K562 (cell line): Measurements from ENCODE around the gene ZNF641. TPM values are rescaled to one million over a fixed set of nuclear protein-coding genes. Genes with fewer than 3 reads are reported as not detected.

Experiments used
- ARID1B ChIP-seq: fragments of 450-650 bp; IDR thresholded peaks from 2 replicates; pipeline ENCODE4 v1.6.1; 2016; ENCODE audit warnings: antibody characterized with exemption, mild to moderate bottlenecking, inconsistent platforms
- CCNT2 ChIP-seq: IDR thresholded peaks from 2 replicates; pipeline ENCODE4 v1.6.1; 2011; ENCODE audit warnings: borderline replicate concordance, low read depth, mild to moderate bottlenecking, moderate library complexity, mixed read lengths, low read length; ENCODE audit not compliant: insufficient read length; ENCODE audit errors: extremely low read depth
- CHD2 ChIP-seq: IDR thresholded peaks from 2 replicates; pipeline ENCODE4 v1.6.1; 2011; ENCODE audit warnings: low read depth, low read length
- CREM ChIP-seq: IDR thresholded peaks from 2 replicates; pipeline ENCODE4 v1.6.1; 2014; ENCODE audit warnings: antibody characterized with exemption, low read depth
- ETV6 ChIP-seq, 3 experiments: fragments of 150-350 bp in 1 of 3; sonication (generic) in 1 of 3; formaldehyde crosslinking in 1 of 3; IDR thresholded peaks; 2 replicates each; pipeline versions ENCODE4 v1.6.1 to v1.8.0; 2014 to 2022; ENCODE audit warnings: borderline replicate concordance in 2 of 3, low read depth in 2 of 3, antibody characterized with exemption in 1 of 3, low read length in 1 of 3, mild to moderate bottlenecking in 1 of 3, missing genetic modification reagents in 1 of 3
- EZH2 ChIP-seq: IDR thresholded peaks from 2 replicates; pipeline ENCODE4 v1.6.1; 2012; ENCODE audit warnings: low read depth, mild to moderate bottlenecking, inconsistent platforms, low read length, borderline replicate concordance
- KLF13 ChIP-seq: fragments of 450-650 bp; IDR thresholded peaks from 2 replicates; pipeline ENCODE4 v1.6.1; 2016; ENCODE audit warnings: missing genetic modification characterization, low read depth, mild to moderate bottlenecking, missing compliant biosample characterization, moderate library complexity, borderline replicate concordance
- KLF6 ChIP-seq: fragments of 250-450 bp; sonication (Bioruptor Pico); IDR thresholded peaks from 2 replicates; pipeline ENCODE4 v1.4.0; 2020; ENCODE audit warnings: mild to moderate bottlenecking, moderate library complexity, borderline replicate concordance
- PCBP1 ChIP-seq: fragments of 200-400 bp; formaldehyde crosslinking; IDR thresholded peaks from 2 replicates; pipeline ENCODE4 v1.6.1; 2018; ENCODE audit warnings: mild to moderate bottlenecking, low read depth, low read length; ENCODE audit not compliant: poor library complexity, severe bottlenecking
- TCF3 ChIP-seq: sonication (generic); formaldehyde crosslinking; IDR thresholded peaks from 2 replicates; pipeline ENCODE4 v1.4.0; 2020; ENCODE audit warnings: mild to moderate bottlenecking, missing genetic modification reagents
- ZKSCAN1 ChIP-seq: fragments of 150-350 bp; IDR thresholded peaks from 2 replicates; pipeline ENCODE4 v1.6.1; 2016; ENCODE audit warnings: low read depth, low read length
- ZNF121 ChIP-seq: sonication (generic); formaldehyde crosslinking; conservative IDR thresholded peaks from 2 replicates; pipeline ENCODE4 v1.8.0; 2022; ENCODE audit warnings: missing genetic modification reagents
- ZNF140 ChIP-seq: fragments of 250-450 bp; sonication (Bioruptor Pico); IDR thresholded peaks from 2 replicates; pipeline ENCODE4 v1.8.0; 2021; ENCODE audit warnings: moderate library complexity, mild to moderate bottlenecking, inconsistent platforms
- ZNF398 ChIP-seq: fragments of 250-450 bp; sonication (Bioruptor Pico); IDR thresholded peaks from 2 replicates; pipeline ENCODE4 v1.8.0; 2021; ENCODE audit warnings: moderate library complexity, mild to moderate bottlenecking, inconsistent platforms
- polyA plus RNA-seq, 8 experiments: library from polyadenylated mRNA; depleted of rRNA in 4 of 8; stranded (reverse) in 5 of 8; unstranded in 3 of 8; fragments of >200 nt; fragmentation: Nextera tagmentation in 2 of 8; fragmentation: Illumina TruSeq in 1 of 8; extraction: Ambion mirVana in 2 of 8; extraction: Trizol in 1 of 8; gene quantifications; 2 replicates each; pipeline versions ENCODE4 v1.2.1 to v1.2.3, GENCODE V29; 2011 to 2014; ENCODE audit warnings: inconsistent platforms in 1 of 8, missing spikeins in 1 of 8
- total RNA-seq, 7 experiments: library from RNA; depleted of rRNA in 6 of 7; stranded (reverse); fragments of >200 nt in 6 of 7; fragmentation: Illumina TruSeq in 2 of 7; extraction: Trizol in 2 of 7; gene quantifications; 2 replicates each; pipeline versions ENCODE4 v1.2.1 to v1.2.3, GENCODE V29; 2011 to 2021; ENCODE audit warnings: low replicate concordance in 1 of 7
- TF ChIP-seq, protein P1 (sequence below): fragments of 200-800 bp; sonication (Bioruptor generic); IDR thresholded peaks from 2 replicates; pipeline ENCODE4 v1.6.1; 2017; ENCODE audit warnings: missing genetic modification characterization, missing compliant biosample characterization
- TF ChIP-seq, protein P2 (sequence below): IDR thresholded peaks from 2 replicates; pipeline ENCODE4 v1.6.1; 2012; ENCODE audit warnings: low read depth, low read length, improper control_type of control experiment, borderline replicate concordance
- TF ChIP-seq, protein P3 (sequence below): fragments of 250-450 bp; sonication (Bioruptor Pico); IDR thresholded peaks from 2 replicates; pipeline ENCODE4 v1.4.0; 2020

ZNF641 gene
- total and polyA plus RNA-seq, 9 of the 15 experiments (the other 6 are each of a cell fraction or from before 2014, with no cell fraction given), result 2.5 to 15.6 (median 9.2) TPM

GRCh38 chr12:48311313-48311712 is 39.4 kb downstream of the ZNF641 start (continued):
- TF ChIP-seq, protein P1, sequence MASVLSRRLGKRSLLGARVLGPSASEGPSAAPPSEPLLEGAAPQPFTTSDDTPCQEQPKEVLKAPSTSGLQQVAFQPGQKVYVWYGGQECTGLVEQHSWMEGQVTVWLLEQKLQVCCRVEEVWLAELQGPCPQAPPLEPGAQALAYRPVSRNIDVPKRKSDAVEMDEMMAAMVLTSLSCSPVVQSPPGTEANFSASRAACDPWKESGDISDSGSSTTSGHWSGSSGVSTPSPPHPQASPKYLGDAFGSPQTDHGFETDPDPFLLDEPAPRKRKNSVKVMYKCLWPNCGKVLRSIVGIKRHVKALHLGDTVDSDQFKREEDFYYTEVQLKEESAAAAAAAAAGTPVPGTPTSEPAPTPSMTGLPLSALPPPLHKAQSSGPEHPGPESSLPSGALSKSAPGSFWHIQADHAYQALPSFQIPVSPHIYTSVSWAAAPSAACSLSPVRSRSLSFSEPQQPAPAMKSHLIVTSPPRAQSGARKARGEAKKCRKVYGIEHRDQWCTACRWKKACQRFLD (CRISPR knock-in tag), result 0 out of 2 replicates have a peak, but pooled peaks have one; percentile 45
- TF ChIP-seq, protein P2, sequence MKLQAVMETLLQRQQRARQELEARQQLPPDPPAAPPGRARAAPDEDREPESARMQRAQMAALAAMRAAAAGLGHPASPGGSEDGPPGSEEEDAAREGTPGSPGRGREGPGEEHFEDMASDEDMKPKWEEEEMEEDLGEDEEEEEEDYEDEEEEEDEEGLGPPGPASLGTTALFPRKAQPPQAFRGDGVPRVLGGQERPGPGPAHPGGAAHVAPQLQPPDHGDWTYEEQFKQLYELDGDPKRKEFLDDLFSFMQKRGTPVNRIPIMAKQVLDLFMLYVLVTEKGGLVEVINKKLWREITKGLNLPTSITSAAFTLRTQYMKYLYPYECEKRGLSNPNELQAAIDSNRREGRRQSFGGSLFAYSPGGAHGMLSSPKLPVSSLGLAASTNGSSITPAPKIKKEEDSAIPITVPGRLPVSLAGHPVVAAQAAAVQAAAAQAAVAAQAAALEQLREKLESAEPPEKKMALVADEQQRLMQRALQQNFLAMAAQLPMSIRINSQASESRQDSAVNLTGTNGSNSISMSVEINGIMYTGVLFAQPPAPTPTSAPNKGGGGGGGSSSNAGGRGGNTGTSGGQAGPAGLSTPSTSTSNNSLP, result no peak
- TF ChIP-seq ETV6 (IDR thresholded peaks at IDR 0.05; ENCODE audit: borderline replicate concordance in 1 of 2, low read depth in 2 of 2, low read length in 1 of 2) (no peak), ETV6 (CRISPR knock-in tag; IDR thresholded peaks at IDR 0.05; ENCODE audit: borderline replicate concordance) (no peak), ARID1B (peak; percentile 82), KLF6 (CRISPR knock-in tag) (no peak), CREM (peak; percentile 59; the same call in 1 of the 2 replicates), CHD2 (no peak), ZKSCAN1 (no peak), CCNT2 (no peak), KLF13 (tag) (no peak), EZH2 (no peak), TCF3 (peak; percentile 53; the same call in 1 of the 2 replicates), PCBP1 (no peak), ZNF398 (no peak), ZNF121 (CRISPR knock-in tag) (no peak), ZNF140 (CRISPR knock-in tag) (no peak)
- TF ChIP-seq, protein P3, sequence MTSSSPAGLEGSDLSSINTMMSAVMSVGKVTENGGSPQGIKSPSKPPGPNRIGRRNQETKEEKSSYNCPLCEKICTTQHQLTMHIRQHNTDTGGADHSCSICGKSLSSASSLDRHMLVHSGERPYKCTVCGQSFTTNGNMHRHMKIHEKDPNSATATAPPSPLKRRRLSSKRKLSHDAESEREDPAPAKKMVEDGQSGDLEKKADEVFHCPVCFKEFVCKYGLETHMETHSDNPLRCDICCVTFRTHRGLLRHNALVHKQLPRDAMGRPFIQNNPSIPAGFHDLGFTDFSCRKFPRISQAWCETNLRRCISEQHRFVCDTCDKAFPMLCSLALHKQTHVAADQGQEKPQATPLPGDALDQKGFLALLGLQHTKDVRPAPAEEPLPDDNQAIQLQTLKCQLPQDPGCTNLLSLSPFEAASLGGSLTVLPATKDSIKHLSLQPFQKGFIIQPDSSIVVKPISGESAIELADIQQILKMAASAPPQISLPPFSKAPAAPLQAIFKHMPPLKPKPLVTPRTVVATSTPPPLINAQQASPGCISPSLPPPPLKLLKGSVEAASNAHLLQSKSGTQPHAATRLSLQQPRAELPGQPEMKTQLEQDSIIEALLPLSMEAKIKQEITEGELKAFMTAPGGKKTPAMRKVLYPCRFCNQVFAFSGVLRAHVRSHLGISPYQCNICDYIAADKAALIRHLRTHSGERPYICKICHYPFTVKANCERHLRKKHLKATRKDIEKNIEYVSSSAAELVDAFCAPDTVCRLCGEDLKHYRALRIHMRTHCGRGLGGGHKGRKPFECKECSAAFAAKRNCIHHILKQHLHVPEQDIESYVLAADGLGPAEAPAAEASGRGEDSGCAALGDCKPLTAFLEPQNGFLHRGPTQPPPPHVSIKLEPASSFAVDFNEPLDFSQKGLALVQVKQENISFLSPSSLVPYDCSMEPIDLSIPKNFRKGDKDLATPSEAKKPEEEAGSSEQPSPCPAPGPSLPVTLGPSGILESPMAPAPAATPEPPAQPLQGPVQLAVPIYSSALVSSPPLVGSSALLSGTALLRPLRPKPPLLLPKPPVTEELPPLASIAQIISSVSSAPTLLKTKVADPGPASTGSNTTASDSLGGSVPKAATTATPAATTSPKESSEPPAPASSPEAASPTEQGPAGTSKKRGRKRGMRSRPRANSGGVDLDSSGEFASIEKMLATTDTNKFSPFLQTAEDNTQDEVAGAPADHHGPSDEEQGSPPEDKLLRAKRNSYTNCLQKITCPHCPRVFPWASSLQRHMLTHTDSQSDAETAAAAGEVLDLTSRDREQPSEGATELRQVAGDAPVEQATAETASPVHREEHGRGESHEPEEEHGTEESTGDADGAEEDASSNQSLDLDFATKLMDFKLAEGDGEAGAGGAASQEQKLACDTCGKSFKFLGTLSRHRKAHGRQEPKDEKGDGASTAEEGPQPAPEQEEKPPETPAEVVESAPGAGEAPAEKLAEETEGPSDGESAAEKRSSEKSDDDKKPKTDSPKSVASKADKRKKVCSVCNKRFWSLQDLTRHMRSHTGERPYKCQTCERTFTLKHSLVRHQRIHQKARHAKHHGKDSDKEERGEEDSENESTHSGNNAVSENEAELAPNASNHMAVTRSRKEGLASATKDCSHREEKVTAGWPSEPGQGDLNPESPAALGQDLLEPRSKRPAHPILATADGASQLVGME (CRISPR knock-in tag), result no peak
